GM18909 (cell line): ENCODE measurements around the gene IDUA.

Experiments
- ATAC-seq: cut with Tn5 transposase; IDR thresholded peaks from one replicate; pipeline ENCODE4 v1.9.1; 2021; ENCODE audit warnings: mild to moderate bottlenecking; ENCODE audit not compliant: unreplicated experiment, poor library complexity

Gene IDUA

GRCh38 chr4:1013225-1014073, 26.6 kb downstream of the IDUA start:
- no peak for ATAC-seq

- ATAC-seq: no peak
These were observed 27.7 kb downstream of the IDUA start for GRCh38 chr4:1014291-1015167.

- no peak for ATAC-seq
These were observed 28.3 kb downstream of the IDUA start for GRCh38 chr4:1015179-1015578.

- no peak for ATAC-seq
These were observed 28.9 kb downstream of the IDUA start for GRCh38 chr4:1015746-1016145.

GRCh38 chr4:1017211-1017610, 30.4 kb downstream of the IDUA start:
- no peak for ATAC-seq

- ATAC-seq: no peak
These were observed 30.9 kb downstream of the IDUA start for GRCh38 chr4:1017706-1018105.

DNA sequence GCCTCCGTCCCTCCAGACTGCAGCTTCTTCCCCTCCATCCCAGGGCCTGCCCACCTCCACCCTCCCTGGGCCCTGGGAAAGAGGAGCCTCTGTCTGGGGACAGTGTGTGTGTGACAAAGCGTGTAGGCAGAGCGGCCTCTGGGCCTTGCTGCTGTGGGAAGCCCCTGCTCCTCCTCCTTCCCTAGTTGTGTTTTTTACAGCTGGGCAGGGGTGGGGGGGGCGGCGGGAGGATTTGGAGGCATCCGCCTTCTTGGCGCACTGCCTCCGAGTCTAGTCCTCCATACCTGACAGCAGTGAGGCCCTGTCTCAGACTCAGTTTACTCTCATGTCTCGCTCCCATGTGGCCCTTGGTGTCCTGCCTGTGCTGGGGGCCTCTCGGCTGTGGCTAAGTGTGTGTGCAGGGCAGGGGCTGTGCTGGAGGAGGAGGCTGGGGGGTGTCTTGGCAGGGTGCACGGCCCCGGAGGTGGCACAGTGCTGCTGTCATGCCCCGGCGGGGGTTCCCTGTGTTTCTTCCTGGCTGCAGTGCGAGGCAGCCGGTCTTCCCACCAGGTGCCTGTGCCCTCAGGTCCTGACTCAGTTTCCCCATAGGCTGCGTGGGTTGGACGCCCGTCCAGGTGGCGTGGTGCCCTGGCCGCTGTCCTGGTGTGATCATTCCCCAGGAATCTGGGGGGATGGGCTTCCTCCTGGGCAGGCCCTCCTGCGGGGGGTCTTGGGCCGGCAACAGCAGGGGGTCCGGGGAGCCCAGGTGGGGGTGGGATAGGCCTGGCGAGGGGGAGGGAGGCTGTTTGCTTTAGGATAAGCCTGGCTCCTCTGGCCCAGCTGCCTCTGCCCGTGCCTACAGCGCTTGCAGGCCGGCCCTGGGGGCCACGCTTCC, 31.5 kb downstream of the IDUA start:
- ATAC-seq: no peak

GRCh38 chr4:1019320-1019719, 32.5 kb downstream of the IDUA start:
- no peak for ATAC-seq

GRCh38 chr4:1019729-1020470, 33.1 kb downstream of the IDUA start:
- no peak for ATAC-seq

- ATAC-seq: peak; percentile 79
These were observed 34.7 kb downstream of the IDUA start for GRCh38 chr4:1021386-1022050.

GRCh38 chr4:1022051-1022738, 35.4 kb downstream of the IDUA start:
- no peak for ATAC-seq

- no peak for ATAC-seq
These were observed 35.9 kb downstream of the IDUA start for GRCh38 chr4:1022739-1023066.

DNA sequence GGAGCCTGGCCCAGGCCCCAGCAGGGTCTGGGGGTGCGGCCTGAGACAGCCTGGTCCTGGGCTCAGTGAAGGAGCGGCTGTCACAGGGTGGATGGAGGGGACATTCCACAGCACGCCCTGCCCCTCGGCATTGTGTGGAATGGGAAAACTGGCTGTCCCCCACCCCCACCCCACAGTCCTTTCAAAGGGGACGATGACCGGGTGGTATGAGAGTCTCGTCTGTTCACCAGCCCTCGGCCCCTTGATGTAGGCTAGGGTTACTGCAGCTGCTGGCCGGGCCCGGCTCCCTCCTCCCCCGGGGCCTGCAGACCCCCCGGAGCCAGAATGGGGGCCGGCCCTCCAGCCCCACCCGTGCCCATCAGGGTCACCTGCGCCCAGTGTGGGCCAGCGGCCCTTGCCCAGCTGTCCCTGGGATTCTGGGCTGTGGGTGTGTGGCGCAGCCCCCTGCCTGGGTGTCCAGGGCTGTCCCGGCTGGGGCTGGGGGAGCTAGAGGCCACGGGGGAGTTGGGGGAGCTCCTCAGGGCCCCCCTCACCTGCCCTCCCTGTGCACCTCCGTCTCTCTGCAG, 36.3 kb downstream of the IDUA start:
- no peak for ATAC-seq

- ATAC-seq: no peak
These were observed 37.3 kb downstream of the IDUA start for GRCh38 chr4:1023895-1024740.

DNA sequence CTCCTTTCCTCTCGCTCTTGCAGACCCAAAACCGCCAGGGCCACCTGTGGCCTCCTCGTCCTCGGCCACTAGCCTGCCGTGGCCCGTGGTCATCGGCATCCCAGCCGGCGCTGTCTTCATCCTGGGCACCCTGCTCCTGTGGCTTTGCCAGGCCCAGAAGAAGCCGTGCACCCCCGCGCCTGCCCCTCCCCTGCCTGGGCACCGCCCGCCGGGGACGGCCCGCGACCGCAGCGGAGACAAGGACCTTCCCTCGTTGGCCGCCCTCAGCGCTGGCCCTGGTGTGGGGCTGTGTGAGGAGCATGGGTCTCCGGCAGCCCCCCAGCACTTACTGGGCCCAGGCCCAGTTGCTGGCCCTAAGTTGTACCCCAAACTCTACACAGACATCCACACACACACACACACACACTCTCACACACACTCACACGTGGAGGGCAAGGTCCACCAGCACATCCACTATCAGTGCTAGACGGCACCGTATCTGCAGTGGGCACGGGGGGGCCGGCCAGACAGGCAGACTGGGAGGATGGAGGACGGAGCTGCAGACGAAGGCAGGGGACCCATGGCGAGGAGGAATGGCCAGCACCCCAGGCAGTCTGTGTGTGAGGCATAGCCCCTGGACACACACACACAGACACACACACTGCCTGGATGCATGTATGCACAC, 38.2 kb downstream of the IDUA start:
- ATAC-seq: no peak

DNA sequence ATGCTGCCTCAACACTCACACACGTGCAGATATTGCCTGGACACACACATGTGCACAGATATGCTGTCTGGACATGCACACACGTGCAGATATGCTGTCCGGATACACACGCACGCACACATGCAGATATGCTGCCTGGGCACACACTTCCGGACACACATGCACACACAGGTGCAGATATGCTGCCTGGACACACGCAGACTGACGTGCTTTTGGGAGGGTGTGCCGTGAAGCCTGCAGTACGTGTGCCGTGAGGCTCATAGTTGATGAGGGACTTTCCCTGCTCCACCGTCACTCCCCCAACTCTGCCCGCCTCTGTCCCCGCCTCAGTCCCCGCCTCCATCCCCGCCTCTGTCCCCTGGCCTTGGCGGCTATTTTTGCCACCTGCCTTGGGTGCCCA, 39.3 kb downstream of the IDUA start:
- ATAC-seq: peak; percentile 64
